Activated CD8-positive, alpha-beta memory T cell treated with anti-CD3 and anti-CD28 coated beads, Interleukin-2, amount 10 ng/mL, durations not matched to agents 7 days and 5 days (primary cell): ENCODE measurements around the gene ADAP1. TPM values are rescaled to one million over a fixed set of nuclear protein-coding genes. Genes with fewer than 3 reads are reported as not detected.
A peak's percentile ranks its signal among the peaks of the same experiment; 100 is the strongest.
"Not testable (repeated sequence)": the region's sequence is repeated elsewhere in the genome, so short reads cannot be mapped to it uniquely, and the experiment has no call there.

Experiments used
- ATAC-seq: fragments of 150-1000 bp; cut with Tn5 transposase; one replicate; pipeline ENCODE4 v1.10.0; 2021; ENCODE audit warnings: moderate library complexity
- CTCF ChIA-PET: fragments of 350-600 bp; sonication (Branson Sonifier 250); formaldehyde crosslinking; loops from one replicate; lab custom pipeline; 2021; ENCODE audit warnings: antibody characterized with exemption; lab: Charles Lee
- DNase-seq: peaks from one replicate; pipeline ENCODE4 v3.0.0-alpha.2; 2020
- H3K27ac Mint-ChIP-seq: one replicate; pipeline ENCODE4 v1.8.0; 2021; ENCODE audit warnings: mild to moderate bottlenecking, mixed read lengths
- H3K27me3 Mint-ChIP-seq: one replicate; pipeline ENCODE4 v1.8.0; 2021; ENCODE audit warnings: mixed read lengths
- H3K36me3 Mint-ChIP-seq: one replicate; pipeline ENCODE4 v1.8.0; 2021; ENCODE audit warnings: mild to moderate bottlenecking, mixed read lengths
- H3K4me1 Mint-ChIP-seq: one replicate; pipeline ENCODE4 v1.8.0; 2021; ENCODE audit warnings: mixed read lengths
- H3K4me3 Mint-ChIP-seq: one replicate; pipeline ENCODE4 v1.8.0; 2021; ENCODE audit warnings: mild to moderate bottlenecking, moderate library complexity, mixed read lengths
- H3K9me3 Mint-ChIP-seq: one replicate; pipeline ENCODE4 v1.8.0; 2022; ENCODE audit warnings: low read depth, mixed read lengths
- total RNA-seq, 2 experiments: library from RNA; stranded (reverse); gene quantifications; one replicate each; pipeline ENCODE4 v1.2.3, GENCODE V29; 2021

ADAP1 gene
- total RNA-seq, 2 experiments from 2014 or later = 12.4 to 30.8 TPM

GRCh38 chr7:964401-965231, 10.1 kb upstream of the ADAP1 start:
- H3K4me3 Mint-ChIP-seq = no peak overlapping the region
- DNase-seq (no peak), ATAC-seq (no peak)
- CTCF ChIA-PET = no interaction called here
- H3K9me3 Mint-ChIP-seq = no peaks in the 10 kb centered on the region
- peaks cover 22% of the 10 kb centered on the region for H3K4me1 Mint-ChIP-seq
- H3K27me3 Mint-ChIP-seq = peaks cover 3% of the 10 kb centered on the region
- H3K36me3 Mint-ChIP-seq = peaks cover 14% of the 10 kb centered on the region
- no peak overlapping the region for H3K27ac Mint-ChIP-seq

- Mint-ChIP-seq H3K4me1 (peaks cover 22% of the 10 kb centered on the region), H3K27me3 (peaks cover 3% of the 10 kb centered on the region), H3K27ac (no peak overlapping the region), H3K9me3 (no peaks in the 10 kb centered on the region), H3K4me3 (no peak overlapping the region), H3K36me3 (peaks cover 11% of the 10 kb centered on the region)
- CTCF ChIA-PET = no interaction called here
- DNase-seq (no peak), ATAC-seq (peak; percentile 32)
These were observed 9.0 kb upstream of the ADAP1 start for GRCh38 chr7:963236-964078.

DNA sequence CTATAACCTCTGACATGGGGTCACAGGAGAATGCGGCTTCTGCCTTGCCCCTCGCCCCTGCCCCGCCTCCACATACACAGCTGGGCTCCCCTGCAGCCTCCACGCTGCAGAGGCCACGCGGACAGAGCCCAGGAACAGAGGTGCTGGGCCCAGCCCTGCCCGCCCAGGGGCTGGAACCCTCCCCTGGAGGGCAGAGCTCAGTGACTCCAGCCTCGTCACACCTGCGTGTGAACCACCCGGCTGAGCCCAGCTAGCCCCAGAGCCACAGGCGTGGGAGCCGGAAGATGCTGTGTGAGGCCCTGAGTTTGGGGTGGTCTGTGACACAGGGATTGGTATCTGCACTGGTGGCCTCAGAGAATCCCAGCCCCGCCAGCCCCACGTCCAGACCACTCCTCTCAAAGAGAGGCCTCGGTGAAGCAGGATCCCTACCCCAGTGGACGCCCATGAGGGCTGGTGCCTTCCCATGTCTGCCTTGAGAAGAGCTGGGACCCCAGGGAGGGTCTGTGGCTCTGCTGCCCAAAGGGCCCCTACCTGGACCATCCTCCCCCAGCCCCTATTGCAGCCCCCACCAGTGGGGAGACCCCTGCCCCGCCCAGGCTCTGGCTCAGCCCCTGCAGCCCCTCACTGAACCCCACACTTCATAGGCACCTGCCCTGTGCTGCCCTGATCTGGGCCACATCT, 8.1 kb upstream of the ADAP1 start:
- Mint-ChIP-seq H3K9me3 (no peaks in the 10 kb centered on the region), H3K4me3 (no peak overlapping the region), H3K27ac (no peak overlapping the region), H3K27me3 (peaks cover 3% of the 10 kb centered on the region), H3K4me1 (peaks cover 22% of the 10 kb centered on the region), H3K36me3 (peaks cover 7% of the 10 kb centered on the region)
- DNase-seq (no peak), ATAC-seq (no peak)
- CTCF ChIA-PET = no interaction called here

GRCh38 chr7:961546-962400, 7.3 kb upstream of the ADAP1 start:
- Mint-ChIP-seq H3K4me3 (no peak overlapping the region), H3K27me3 (peaks cover 3% of the 10 kb centered on the region), H3K9me3 (no peaks in the 10 kb centered on the region), H3K4me1 (peaks cover 22% of the 10 kb centered on the region), H3K27ac (no peak overlapping the region), H3K36me3 (peaks cover 1% of the 10 kb centered on the region)
- CTCF ChIA-PET = no interaction called here
- ATAC-seq (no peak), DNase-seq (no peak)

- H3K27me3 Mint-ChIP-seq, H3K36me3 Mint-ChIP-seq, ATAC-seq, H3K27ac Mint-ChIP-seq, DNase-seq, CTCF ChIA-PET, H3K4me3 Mint-ChIP-seq, H3K9me3 Mint-ChIP-seq: not testable (repeated sequence)
- H3K4me1 Mint-ChIP-seq = peaks cover 20% of the 10 kb centered on the region
These were observed 6.5 kb upstream of the ADAP1 start for GRCh38 chr7:960972-961371.

- no peak for DNase-seq
- CTCF ChIA-PET = no interaction called here
- Mint-ChIP-seq H3K4me3 (no peak overlapping the region), H3K27ac (no peak overlapping the region), H3K4me1 (peaks cover 17% of the 10 kb centered on the region), H3K36me3 (peaks cover 1% of the 10 kb centered on the region), H3K9me3 (no peaks in the 10 kb centered on the region), H3K27me3 (peaks cover 6% of the 10 kb centered on the region)
- no peak for ATAC-seq
These were observed 5.9 kb upstream of the ADAP1 start for GRCh38 chr7:960269-960871.

DNA sequence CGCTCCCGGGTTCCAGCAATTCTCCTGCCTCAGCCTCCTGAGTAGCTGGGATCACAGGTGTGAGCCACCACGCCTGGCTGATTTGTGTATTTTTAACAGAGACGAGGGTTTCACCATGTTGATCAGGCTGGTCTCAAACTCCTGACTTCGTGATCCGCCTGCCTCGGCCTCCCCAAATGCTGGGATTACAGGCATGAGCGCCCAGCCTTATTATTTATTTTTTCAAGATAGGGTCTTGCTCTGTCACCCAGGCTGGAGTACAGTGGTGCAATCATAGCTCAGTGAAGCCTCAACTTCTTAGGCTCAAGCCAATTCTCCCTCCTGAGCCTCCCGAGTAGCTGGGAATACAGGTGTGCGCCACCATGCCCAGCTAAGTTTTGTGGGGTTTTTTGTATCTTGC, 5.3 kb upstream of the ADAP1 start:
- ATAC-seq, H3K27ac Mint-ChIP-seq, DNase-seq, H3K27me3 Mint-ChIP-seq, H3K4me3 Mint-ChIP-seq, CTCF ChIA-PET, H3K9me3 Mint-ChIP-seq, H3K36me3 Mint-ChIP-seq: not testable (repeated sequence)
- H3K4me1 Mint-ChIP-seq = peaks cover 12% of the 10 kb centered on the region

DNA sequence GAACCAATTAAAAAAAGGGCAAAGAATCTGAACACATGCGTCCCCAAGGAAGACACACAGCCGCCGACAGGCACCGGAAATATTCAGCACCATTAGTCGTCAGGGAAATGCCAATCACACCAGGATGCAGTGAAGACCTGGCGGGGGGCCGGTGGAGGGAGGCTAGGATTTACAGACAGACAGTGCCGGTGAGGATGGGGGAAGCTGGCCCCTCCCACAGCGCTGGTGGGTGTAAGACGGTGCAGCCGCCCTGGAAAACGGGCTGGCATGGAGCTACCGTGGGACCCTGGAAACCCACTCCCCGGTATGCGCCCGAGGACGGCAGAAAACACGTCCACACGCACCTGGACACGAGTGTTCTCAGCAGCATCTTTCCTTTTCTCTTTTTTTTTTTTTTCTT, 4.8 kb upstream of the ADAP1 start:
- peaks cover 10% of the 10 kb centered on the region for H3K27me3 Mint-ChIP-seq
- ATAC-seq = no peak
- H3K4me3 Mint-ChIP-seq = no peak overlapping the region
- no peak overlapping the region for H3K27ac Mint-ChIP-seq
- CTCF ChIA-PET = no interaction called here
- peaks cover 7% of the 10 kb centered on the region for H3K4me1 Mint-ChIP-seq
- H3K36me3 Mint-ChIP-seq = peaks cover 1% of the 10 kb centered on the region
- DNase-seq = no peak
- H3K9me3 Mint-ChIP-seq = no peaks in the 10 kb centered on the region

DNA sequence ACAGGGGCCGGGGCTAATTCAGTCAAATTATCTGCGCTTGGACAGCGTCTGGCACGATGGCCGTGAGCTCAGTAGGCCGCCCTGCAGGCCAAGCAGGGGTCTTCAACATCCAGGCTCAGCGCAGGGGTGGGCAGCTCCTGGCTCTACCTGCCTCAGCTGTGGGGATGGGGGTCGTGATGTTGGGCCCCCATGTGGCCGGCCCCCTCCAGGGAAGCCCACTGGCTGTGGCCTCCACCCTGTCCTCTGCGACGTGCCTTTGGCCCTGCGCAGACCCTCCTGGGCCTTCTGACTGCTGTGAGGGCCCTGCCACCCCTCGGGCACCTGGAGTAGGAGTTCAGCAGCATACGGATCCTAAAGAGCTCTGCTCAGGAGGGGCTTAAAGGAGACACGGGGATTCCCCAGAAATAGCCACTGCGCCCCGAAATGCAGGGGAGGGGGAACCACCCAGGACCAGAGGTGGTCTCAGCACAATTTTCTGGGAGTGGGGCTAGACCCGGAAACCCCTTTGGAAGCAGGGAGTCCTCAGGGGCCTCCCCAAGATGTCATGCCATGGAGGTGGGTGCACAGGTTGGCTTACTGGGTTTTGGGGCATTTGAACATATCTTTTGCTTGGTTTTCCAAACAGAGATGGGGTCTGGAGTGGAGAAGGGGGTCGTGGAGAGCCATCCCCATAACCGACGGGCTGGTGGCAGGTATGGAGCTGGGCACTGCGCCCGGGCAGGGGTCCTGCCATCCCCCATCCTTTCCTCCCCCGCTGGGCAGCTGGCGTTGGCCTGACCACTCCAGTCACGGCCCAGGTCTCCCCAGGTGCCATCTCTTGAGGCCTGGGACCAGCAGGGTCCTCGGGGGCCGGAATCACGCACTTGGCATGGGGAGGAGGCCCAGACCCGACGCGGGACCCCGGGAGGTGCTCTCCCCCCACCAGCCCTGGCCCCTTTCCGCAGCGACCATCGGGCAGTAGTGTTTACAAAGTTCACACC, 4.0 kb upstream of the ADAP1 start:
- Mint-ChIP-seq H3K27ac (no peak overlapping the region), H3K4me3 (no peak overlapping the region), H3K9me3 (no peaks in the 10 kb centered on the region), H3K4me1 (peaks cover 1% of the 10 kb centered on the region), H3K27me3 (peaks cover 8% of the 10 kb centered on the region), H3K36me3 (peaks cover 1% of the 10 kb centered on the region)
- CTCF ChIA-PET = interaction anchor here (0.7 kb wide), 1 partner anchor 50 kb away, joined by 3 read pairs; no protein-coding TSS in a partner anchor
- no peak for ATAC-seq
- DNase-seq = no peak

DNA sequence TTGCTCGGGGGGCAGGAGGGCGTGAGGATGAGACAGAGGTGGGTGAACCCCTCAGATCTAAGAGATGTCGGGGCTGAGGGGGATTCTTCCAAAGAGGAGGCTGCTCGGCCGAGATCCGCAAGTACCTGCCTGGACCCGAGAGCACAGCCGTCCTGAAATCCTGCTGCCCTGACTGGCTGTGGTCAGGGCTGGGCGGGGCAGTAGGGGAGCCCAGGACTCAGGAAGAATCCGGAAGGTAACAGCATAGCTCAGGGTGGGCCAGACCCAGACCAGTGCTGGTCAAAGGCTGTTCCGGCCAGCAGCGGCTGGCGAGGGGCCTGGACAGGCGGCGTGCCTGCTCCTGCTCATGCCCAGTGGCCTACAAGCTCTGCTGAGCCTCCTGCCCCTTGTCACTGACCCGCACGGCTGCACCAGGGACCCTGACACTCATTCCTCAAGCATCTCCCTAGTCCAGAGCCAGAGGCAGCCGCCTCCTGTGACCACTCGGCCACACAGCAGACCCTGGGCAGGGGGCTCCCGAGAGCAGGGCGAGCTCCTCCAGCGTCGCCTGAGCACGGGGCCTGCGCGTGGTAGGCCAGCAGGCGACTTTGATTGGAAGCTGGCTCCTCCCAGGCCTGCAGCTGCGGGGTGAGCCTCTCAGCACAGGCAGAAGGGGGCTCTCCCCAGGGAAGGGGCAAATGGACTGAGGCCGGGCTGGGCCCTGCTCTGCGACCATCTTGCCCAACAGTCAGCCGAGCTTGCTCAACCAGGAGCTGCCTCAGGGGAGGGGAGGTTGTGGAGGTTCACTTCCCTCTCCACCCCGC, 3.1 kb upstream of the ADAP1 start:
- H3K36me3 Mint-ChIP-seq = peaks cover 1% of the 10 kb centered on the region
- no peak overlapping the region for H3K27ac Mint-ChIP-seq
- ATAC-seq = no peak
- H3K4me1 Mint-ChIP-seq = no peaks in the 10 kb centered on the region
- H3K9me3 Mint-ChIP-seq = no peaks in the 10 kb centered on the region
- H3K4me3 Mint-ChIP-seq = no peak overlapping the region
- CTCF ChIA-PET = interaction anchor here (0.7 kb wide), 1 partner anchor 49 kb away, joined by 3 read pairs; no protein-coding TSS in a partner anchor
- peaks cover 7% of the 10 kb centered on the region for H3K27me3 Mint-ChIP-seq
- no peak for DNase-seq

GRCh38 chr7:956031-956430, 1.6 kb upstream of the ADAP1 start:
- no peaks in the 10 kb centered on the region for H3K36me3 Mint-ChIP-seq
- H3K4me3 Mint-ChIP-seq = no peak overlapping the region
- H3K9me3 Mint-ChIP-seq = no peaks in the 10 kb centered on the region
- no peak for ATAC-seq
- no peak overlapping the region for H3K27ac Mint-ChIP-seq
- DNase-seq = no peak
- no peaks in the 10 kb centered on the region for H3K4me1 Mint-ChIP-seq
- peaks cover 7% of the 10 kb centered on the region for H3K27me3 Mint-ChIP-seq
- CTCF ChIA-PET = interaction anchor here (1.2 to 1.5 kb wide), 2 partner anchors 46 to 49 kb away, joined by 3 to 4 read pairs; no protein-coding TSS in a partner anchor
